ENCODE results near the gene CUX1.

The CUX1 gene

GRCh38 chr7:102232611-102233286 lies 415.3 kb downstream of the CUX1 start:
- no peak for DNase-seq (ENCODE audit: low read depth, low spot score)
- H3K4me3 ChIP-seq (ENCODE audit: low read depth, low read length), result no peak overlapping the region
- in situ Hi-C loops (cut with HindIII; ENCODE audit: low sequenced_read_pairs), result no loop called here
- TF ChIP-seq CTCF (IDR thresholded peaks at IDR 0.05; ENCODE audit: low read depth, low read length), result no peak

GRCh38 chr7:102234131-102234530 lies 416.7 kb downstream of the CUX1 start:
- no peak overlapping the region for H3K4me3 ChIP-seq (ENCODE audit: low read depth, low read length)
- TF ChIP-seq CTCF (IDR thresholded peaks at IDR 0.05; ENCODE audit: low read depth, low read length), result no peak
- no peak for DNase-seq (ENCODE audit: low read depth, low spot score)
- in situ Hi-C loops (cut with HindIII; ENCODE audit: low sequenced_read_pairs), result no loop called here

- H3K4me3 ChIP-seq (ENCODE audit: low read depth, low read length), result no peak overlapping the region
- DNase-seq (ENCODE audit: low read depth, low spot score), result no peak
- TF ChIP-seq CTCF (IDR thresholded peaks at IDR 0.05; ENCODE audit: low read depth, low read length), result no peak
- in situ Hi-C loops (cut with HindIII; ENCODE audit: low sequenced_read_pairs), result no loop called here
Measured at GRCh38 chr7:102234801-102235550, 417.6 kb downstream of the CUX1 start.

- no peak for DNase-seq (ENCODE audit: low read depth, low spot score)
- TF ChIP-seq CTCF (IDR thresholded peaks at IDR 0.05; ENCODE audit: low read depth, low read length), result no peak
- in situ Hi-C loops (cut with HindIII; ENCODE audit: low sequenced_read_pairs), result no loop called here
- no peak overlapping the region for H3K4me3 ChIP-seq (ENCODE audit: low read depth, low read length)
Measured at GRCh38 chr7:102236102-102236501, 418.7 kb downstream of the CUX1 start.

- in situ Hi-C loops (cut with HindIII; ENCODE audit: low sequenced_read_pairs), result no loop called here
- DNase-seq (ENCODE audit: low read depth, low spot score), result peak; percentile 65
- no peak overlapping the region for H3K4me3 ChIP-seq (ENCODE audit: low read depth, low read length)
- peak; percentile 77 for TF ChIP-seq CTCF (IDR thresholded peaks at IDR 0.05; ENCODE audit: low read depth, low read length)
Measured at GRCh38 chr7:102236592-102237287, 419.3 kb downstream of the CUX1 start.

GRCh38 chr7:102239206-102239820 lies 421.9 kb downstream of the CUX1 start:
- in situ Hi-C loops (cut with HindIII; ENCODE audit: low sequenced_read_pairs), result no loop called here
- TF ChIP-seq CTCF (IDR thresholded peaks at IDR 0.05; ENCODE audit: low read depth, low read length), result no peak

More at GRCh38 chr7:102239206-102239820, 421.9 kb downstream of the CUX1 start:
- DNase-seq (ENCODE audit: low read depth, low spot score), result no peak
- H3K4me3 ChIP-seq (ENCODE audit: low read depth, low read length), result no peak overlapping the region
